DMS 273 treated with DMSO at 0.1 percent for 48 hours (cell line): ENCODE results near the gene ZBTB38.

ENCODE experiments used
- DNase-seq: peaks from one replicate; lab custom pipeline; 2025; lab: John Stamatoyannopoulos, UW

Gene ZBTB38, protein sequence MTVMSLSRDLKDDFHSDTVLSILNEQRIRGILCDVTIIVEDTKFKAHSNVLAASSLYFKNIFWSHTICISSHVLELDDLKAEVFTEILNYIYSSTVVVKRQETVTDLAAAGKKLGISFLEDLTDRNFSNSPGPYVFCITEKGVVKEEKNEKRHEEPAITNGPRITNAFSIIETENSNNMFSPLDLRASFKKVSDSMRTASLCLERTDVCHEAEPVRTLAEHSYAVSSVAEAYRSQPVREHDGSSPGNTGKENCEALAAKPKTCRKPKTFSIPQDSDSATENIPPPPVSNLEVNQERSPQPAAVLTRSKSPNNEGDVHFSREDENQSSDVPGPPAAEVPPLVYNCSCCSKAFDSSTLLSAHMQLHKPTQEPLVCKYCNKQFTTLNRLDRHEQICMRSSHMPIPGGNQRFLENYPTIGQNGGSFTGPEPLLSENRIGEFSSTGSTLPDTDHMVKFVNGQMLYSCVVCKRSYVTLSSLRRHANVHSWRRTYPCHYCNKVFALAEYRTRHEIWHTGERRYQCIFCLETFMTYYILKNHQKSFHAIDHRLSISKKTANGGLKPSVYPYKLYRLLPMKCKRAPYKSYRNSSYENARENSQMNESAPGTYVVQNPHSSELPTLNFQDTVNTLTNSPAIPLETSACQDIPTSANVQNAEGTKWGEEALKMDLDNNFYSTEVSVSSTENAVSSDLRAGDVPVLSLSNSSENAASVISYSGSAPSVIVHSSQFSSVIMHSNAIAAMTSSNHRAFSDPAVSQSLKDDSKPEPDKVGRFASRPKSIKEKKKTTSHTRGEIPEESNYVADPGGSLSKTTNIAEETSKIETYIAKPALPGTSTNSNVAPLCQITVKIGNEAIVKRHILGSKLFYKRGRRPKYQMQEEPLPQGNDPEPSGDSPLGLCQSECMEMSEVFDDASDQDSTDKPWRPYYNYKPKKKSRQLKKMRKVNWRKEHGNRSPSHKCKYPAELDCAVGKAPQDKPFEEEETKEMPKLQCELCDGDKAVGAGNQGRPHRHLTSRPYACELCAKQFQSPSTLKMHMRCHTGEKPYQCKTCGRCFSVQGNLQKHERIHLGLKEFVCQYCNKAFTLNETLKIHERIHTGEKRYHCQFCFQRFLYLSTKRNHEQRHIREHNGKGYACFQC (N-terminal part only)

DNA sequence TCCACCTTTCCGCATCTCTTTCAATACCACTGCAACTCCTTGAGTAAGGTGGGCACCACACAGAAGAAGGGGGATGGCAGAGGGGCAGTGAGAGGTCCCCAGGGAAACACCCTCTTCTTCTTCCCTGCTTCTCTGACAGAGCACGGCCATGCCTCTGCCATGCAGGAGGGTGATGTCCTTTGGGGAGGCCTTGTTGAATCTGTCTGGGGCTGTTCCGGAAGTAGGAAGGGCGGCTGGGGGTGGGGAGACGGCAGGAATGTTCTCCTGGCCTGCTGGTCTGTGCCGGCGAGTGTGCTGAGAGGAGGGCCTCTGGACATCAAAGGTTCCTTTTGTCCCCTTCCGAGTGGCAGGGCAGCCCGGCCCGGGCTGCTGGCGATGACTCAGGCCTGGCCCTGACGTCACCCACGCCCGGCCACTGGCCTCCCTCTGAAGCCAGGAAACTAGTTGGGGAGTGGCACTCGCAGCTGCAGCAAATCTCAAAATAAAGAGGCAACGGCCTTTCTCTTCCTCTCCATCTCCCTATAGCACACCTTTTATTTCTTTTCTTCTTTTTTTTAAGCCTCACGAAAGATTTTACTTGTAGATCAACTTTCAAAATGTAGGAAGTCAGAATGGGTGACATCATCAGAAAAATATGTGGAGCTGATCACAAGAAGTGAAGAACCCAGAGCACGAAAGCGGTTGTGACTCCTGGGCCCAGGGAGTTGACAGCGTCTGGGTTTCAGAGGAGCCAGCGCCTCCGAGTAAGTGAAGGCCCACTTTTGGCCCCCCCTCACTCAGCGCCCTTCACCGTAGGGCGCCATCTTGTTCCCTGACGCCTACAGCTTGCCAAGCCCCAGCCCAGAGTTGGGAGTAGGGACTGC is at the start of gene ZBTB38:
TSS of gene ZBTB38 (plus strand) at position 443 of the 863 bp plus-strand sequence. CDS start 73,885 bp downstream, outside the sequence.
- DNase-seq: no peak

- DNase-seq: no peak
These were observed 47.8 kb upstream of the ZBTB38 start for GRCh38 chr3:141320399-141321108.

DNA sequence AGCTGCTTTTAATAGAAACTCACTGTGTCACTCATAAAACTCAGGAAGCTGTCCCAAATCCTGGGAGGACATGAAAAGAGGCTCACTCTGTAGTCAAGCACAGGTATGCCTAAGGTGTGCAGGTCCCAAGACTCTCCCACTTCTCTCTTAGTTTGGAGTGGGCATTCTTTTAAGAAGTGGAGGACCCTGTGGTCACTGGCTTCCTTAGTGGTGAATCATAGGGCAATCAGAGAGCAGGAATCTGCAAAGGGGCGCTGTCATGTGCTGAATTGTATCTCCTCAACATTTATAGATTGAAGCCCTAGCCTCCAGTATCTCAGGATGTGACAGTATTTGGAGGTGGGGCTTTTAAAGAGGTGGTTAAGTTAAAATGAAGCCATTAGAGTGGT is 47.2 kb upstream of the ZBTB38 start:
- DNase-seq: no peak

- DNase-seq: no peak
These were observed 44.2 kb upstream of the ZBTB38 start for GRCh38 chr3:141323936-141324704.

GRCh38 chr3:141326123-141326522 is 42.2 kb upstream of the ZBTB38 start:
- no peak for DNase-seq

DNA sequence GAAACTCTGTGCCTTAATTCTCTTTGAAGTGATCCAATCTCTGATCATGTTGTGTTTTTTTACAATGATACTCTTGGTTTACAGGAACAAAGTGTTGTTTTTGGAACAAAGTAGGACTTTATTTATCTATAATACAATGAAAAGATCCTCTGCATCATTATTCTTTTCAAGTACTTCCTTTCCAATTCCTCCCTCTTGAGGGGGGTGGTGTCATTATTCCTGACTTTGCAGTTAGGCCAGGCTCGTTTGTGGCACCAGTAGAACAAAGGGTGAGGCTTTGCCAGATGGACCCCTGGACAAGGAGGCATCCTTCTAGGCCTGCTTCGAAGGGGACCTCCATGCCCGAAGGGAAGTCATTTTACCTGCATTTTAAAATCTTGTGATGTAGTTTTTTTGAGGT is 41.7 kb upstream of the ZBTB38 start:
- no peak for DNase-seq

- no peak for DNase-seq
These were observed 39.8 kb upstream of the ZBTB38 start for GRCh38 chr3:141328286-141329166.

DNA sequence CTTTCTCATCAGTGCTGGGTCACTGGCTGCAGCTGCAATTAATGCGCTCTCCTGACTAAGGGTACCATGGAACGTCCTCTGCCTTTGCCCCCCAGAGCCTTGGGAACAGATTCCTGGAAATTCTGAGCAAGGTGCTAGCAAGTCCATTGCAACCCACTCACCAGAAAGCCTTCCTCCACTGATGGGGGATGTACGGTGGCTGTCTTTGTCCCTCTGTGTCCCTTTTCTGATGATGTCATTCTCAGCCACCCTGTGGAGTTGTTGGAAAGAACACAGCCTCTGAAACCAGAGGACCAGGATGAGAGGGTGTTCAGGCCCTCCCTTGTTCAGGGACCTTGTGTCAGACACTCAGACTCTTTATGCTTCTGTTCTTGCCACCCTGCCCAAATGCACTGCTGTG is 38.1 kb upstream of the ZBTB38 start:
- DNase-seq: no peak

DNA sequence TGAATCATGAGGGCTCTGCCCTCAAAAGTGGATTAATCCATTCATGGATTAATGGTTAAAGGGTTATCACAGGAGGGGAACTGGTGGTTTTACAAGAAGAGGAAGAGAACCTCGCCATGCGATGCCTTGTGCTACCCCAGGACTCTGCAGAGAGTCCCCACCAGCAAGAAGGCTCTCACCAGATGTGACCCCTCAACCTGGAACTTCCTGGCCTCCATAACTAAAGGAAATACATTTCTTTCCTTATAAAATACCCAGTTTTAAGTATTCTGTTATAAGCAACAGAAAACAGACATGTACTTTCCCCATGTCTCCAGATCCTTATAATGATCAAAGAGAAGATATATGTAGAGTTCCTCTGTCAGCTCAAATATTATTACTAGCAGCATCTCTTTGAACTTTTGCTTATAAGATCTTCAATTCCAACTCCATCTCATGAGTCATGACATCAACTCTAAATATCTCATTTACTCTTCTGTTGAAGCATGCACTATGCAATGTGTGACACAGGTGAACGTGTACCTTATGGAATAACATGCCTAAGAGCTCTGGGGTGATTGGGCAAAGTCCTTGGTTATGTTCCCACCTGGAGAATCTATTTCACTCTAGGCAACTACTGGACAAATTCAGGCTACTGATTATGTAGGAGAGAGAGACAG is 37.5 kb upstream of the ZBTB38 start:
- DNase-seq: no peak

DNA sequence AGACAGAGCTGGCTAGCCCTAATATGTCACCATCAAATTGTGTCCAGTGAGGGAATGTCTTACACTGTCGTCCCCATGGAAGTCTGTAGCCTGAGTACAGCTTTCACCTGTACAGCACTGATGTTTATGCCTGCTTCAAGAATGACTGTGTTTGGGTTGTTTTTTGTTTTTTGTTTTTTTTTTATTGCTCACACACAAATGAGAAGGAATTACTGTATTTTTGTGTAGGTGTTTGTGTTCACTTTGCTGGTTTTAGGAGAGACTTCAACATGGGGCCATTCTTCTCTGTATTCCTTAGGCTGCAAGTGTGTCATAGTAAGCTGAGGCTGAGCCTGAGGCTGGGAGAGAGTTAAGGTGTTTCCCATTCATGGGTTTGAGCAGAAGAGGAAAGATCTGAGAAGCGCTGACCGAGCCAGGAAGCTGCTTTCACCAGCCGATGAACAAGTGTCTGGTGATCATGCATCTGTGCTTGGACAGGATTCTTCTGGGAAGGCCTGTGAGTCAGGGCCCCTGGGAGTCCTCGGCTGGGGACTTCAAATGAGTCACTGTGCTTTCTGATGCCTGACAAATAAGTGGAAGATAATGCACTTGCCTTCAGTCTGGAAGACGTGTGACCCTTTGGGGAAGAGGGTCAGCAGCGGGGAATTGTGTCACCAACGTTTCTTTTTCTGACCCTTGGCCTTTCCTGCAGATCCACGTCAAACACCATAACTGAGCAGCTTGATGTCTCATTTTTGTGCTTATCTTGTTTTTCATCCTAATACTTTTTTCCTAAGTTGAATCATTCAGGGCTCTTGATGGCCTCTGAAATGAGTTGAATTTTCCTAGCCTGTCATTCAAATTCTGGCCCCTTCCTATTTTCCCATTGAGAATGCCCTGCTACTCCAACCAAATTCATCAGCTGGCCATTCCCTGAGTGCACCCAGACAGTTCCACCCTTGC is 36.7 kb upstream of the ZBTB38 start:
- no peak for DNase-seq

DNA sequence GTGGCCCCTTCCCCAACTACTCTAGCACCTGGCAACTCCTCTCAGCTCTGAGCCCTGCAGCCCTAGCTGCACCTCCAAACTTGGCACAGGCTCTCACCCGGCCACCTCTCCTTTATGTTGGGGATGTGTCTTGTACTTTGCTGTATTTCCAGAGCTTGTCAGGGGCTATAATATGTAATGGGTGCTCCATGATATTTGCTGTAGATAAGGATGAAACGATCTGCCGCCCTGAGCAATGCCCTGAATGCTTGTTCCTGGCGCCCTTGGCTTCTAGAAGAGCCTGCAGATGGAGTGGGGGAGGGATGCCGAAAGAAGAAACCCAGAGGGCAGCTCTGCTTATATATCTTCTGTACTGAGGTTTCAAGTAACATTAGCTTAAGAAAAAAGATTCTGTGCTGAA is 35.9 kb upstream of the ZBTB38 start:
- no peak for DNase-seq

- DNase-seq: no peak
These were observed 34.3 kb upstream of the ZBTB38 start for GRCh38 chr3:141333836-141334626.

- DNase-seq: no peak
These were observed 33.6 kb upstream of the ZBTB38 start for GRCh38 chr3:141334627-141335250.

GRCh38 chr3:141335531-141336061 is 32.7 kb upstream of the ZBTB38 start:
- no peak for DNase-seq

DNA sequence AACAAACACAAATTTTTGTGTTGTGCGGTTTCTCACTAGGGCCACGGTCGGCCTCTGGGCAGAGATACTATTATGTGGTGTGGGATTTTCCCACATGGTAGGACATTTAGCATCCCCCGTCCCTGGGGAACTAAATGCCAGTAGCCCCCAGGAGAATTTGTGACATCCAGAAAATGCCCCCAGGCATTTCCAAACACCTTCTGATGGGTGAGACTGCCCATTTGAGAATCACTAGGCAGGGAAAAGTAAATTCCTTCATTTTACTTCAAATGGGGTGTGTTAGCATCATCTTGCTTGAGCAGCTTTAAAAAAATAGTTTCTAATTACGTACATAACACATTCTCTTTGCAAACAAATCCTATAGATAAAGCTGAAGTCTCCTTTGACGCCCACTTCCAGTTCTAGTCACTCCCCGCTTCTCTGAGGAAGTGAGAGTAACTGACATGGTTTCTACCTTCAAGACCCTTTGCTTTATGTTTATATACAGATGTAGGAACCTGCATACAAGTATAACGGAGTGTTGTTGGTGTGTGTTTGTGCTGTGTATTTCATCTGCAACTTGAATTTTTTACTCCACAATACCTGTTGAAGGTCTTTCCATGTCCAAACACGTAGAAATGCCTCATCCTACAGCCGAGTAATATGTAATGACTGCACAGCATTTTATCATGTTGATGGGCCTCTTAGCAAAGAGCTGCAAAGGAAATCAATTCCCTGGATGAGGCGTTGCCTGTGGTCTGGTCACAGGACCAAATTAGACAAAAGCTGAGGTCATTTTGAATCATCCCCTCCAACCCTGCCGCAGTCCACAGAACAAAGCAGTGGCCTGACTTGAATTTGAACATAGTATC is 31.4 kb upstream of the ZBTB38 start:
- no peak for DNase-seq
